GM12878 (cell line): Measurements from ENCODE around the gene RAD9A. TPM values are rescaled to one million over a fixed set of nuclear protein-coding genes. Genes with fewer than 3 reads are reported as not detected.

ENCODE experiments used
- BCL3 ChIP-seq: IDR thresholded peaks from 2 replicates; pipeline ENCODE4 v1.6.1; 2011; ENCODE audit warnings: borderline replicate concordance, low read depth, mild to moderate bottlenecking, moderate library complexity, low read length; ENCODE audit not compliant: insufficient read depth, poor library complexity, severe bottlenecking
- BCLAF1 ChIP-seq: fragments of 450-650 bp; IDR thresholded peaks from 2 replicates; pipeline ENCODE4 v1.6.1; 2017; ENCODE audit warnings: antibody characterized with exemption, mild to moderate bottlenecking, moderate library complexity
- CUX1 ChIP-seq: IDR thresholded peaks from 2 replicates; pipeline ENCODE4 v1.6.1; 2012; ENCODE audit warnings: improper control_type of control experiment, low read depth, low read length; ENCODE audit not compliant: insufficient replicate concordance
- EZH2 ChIP-seq: IDR thresholded peaks from 2 replicates; pipeline ENCODE4 v1.6.1; 2012; ENCODE audit warnings: low read depth, mild to moderate bottlenecking, control low read depth, inconsistent platforms, low read length, borderline replicate concordance; ENCODE audit not compliant: control insufficient read depth
- GABPA ChIP-seq: IDR thresholded peaks from 2 replicates; pipeline ENCODE4 v1.6.1; 2014; ENCODE audit warnings: antibody characterized with exemption, low read depth, mild to moderate bottlenecking, inconsistent platforms
- JUNB ChIP-seq: IDR thresholded peaks from 2 replicates; pipeline ENCODE4 v1.6.1; 2016; ENCODE audit warnings: antibody characterized with exemption, mild to moderate bottlenecking
- MAX ChIP-seq: IDR thresholded peaks from 2 replicates; pipeline ENCODE4 v1.6.1; 2012; ENCODE audit warnings: low read depth, low read length, improper control_type of control experiment
- NFIC ChIP-seq: IDR thresholded peaks from 2 replicates; pipeline ENCODE4 v1.6.1; 2012; ENCODE audit warnings: low read depth, mild to moderate bottlenecking, inconsistent platforms, low read length, moderate library complexity
- NFYB ChIP-seq: IDR thresholded peaks from 2 replicates; pipeline ENCODE4 v1.6.1; 2011; ENCODE audit warnings: low read depth, mild to moderate bottlenecking, low read length, improper control_type of control experiment, moderate library complexity; ENCODE audit not compliant: insufficient read depth
- RAD51 ChIP-seq: fragments of 450-650 bp; IDR thresholded peaks from 2 replicates; pipeline ENCODE4 v1.6.1; 2016; ENCODE audit warnings: moderate library complexity, mild to moderate bottlenecking, inconsistent platforms
- REST ChIP-seq: IDR thresholded peaks from 2 replicates; pipeline ENCODE4 v1.6.1; 2012; ENCODE audit warnings: mild to moderate bottlenecking, low read depth, low read length
- SIN3A ChIP-seq: IDR thresholded peaks from 2 replicates; pipeline ENCODE4 v1.6.1; 2012; ENCODE audit warnings: low read depth, low read length, improper control_type of control experiment
- STAT3 ChIP-seq: IDR thresholded peaks from 2 replicates; pipeline ENCODE4 v1.6.1; 2011; ENCODE audit warnings: low read depth, low read length, improper control_type of control experiment
- TBL1XR1 ChIP-seq: IDR thresholded peaks from 2 replicates; pipeline ENCODE4 v1.6.1; 2012; ENCODE audit warnings: low read depth, low read length, improper control_type of control experiment
- ZNF622 ChIP-seq: fragments of 450-650 bp; IDR thresholded peaks from 2 replicates; pipeline ENCODE4 v1.6.1; 2017; ENCODE audit warnings: mild to moderate bottlenecking, inconsistent platforms
- polyA plus RNA-seq, 11 experiments: library from polyadenylated mRNA; depleted of rRNA in 4 of 11; unstranded in 6 of 11; stranded (reverse) in 5 of 11; fragments of >200 nt; fragmentation: Nextera tagmentation in 4 of 11; fragmentation: Illumina TruSeq in 1 of 11; extraction: Ambion mirVana in 4 of 11; extraction: Trizol in 1 of 11; gene quantifications; 1 replicate in 1 of 11; 2 replicates in 10 of 11; pipeline versions ENCODE4 v1.2.1 to v1.2.3, GENCODE V29; 2011 to 2016; ENCODE audit warnings: inconsistent platforms in 2 of 11, missing spikeins in 2 of 11, low read depth in 1 of 11
- total RNA-seq, 4 experiments: library from RNA; depleted of rRNA in 3 of 4; stranded (reverse); fragments of >200 nt in 3 of 4; fragmentation: Illumina TruSeq in 1 of 4; extraction: Trizol in 1 of 4; gene quantifications; 2 replicates each; pipeline versions ENCODE4 v1.2.1 to v1.2.3, GENCODE V29; 2013 to 2021

The RAD9A gene
- total and polyA plus RNA-seq, 10 of the 15 experiments (the other 5 are each of a cell fraction or from before 2014, with no cell fraction given) = 1.1 to 36.2 (median 19.8) TPM

- TF ChIP-seq BCLAF1 (no peak), JUNB (no peak), GABPA (no peak), MAX (no peak), CUX1 (no peak), SIN3A (no peak), RAD51 (no peak), REST (no peak), NFYB (0 out of 2 replicates have a peak, but pooled peaks have one; percentile 22), ZNF622 (no peak), EZH2 (no peak), STAT3 (no peak), BCL3 (no peak), NFIC (no peak), TBL1XR1 (no peak)
These were observed 45.5 kb downstream of the RAD9A start, which contains the start of gene PTPRCAP (continued) for GRCh38 chr11:67437082-67437808.
